Panc1 (cell line): Measurements from ENCODE around the gene MZB1. TPM values are rescaled to one million over a fixed set of nuclear protein-coding genes. Genes with fewer than 3 reads are reported as not detected.

Experiments
- ATAC-seq: fragments of 200-7000 bp; cut with Tn5 transposase; 2 replicates; pipeline ENCODE4 v1.9.1; 2020; ENCODE audit warnings: mild to moderate bottlenecking, moderate library complexity
- BruUV-seq: library from RNA; stranded (reverse); fragments of 400-500 nt; replicated peaks from 2 replicates; lab custom pipeline; 2021; lab: Mats Ljungman, UMichigan
- CTCF ChIA-PET: fragments of 300-600 bp; sonication (Branson Sonifier 250); formaldehyde crosslinking; loops from one replicate; lab custom pipeline; 2022; ENCODE audit warnings: antibody characterized with exemption; lab: Charles Lee
- POLR2A ChIA-PET: fragments of 300-600 bp; sonication (Branson Sonifier 250); formaldehyde crosslinking; loops from one replicate; lab custom pipeline; 2022; ENCODE audit warnings: antibody characterized with exemption; lab: Charles Lee
- DNase-seq: peaks from one replicate; pipeline ENCODE4 v3.0.0-alpha.2; 2010; ENCODE audit warnings: low read depth, low spot score
- H3K27ac ChIP-seq: 2 replicates; pipeline ENCODE4 v1.5.1; 2011; ENCODE audit warnings: mild to moderate bottlenecking, low read length, inconsistent platforms
- H3K27me3 ChIP-seq: fragments of 200-500 bp; sonication (Bioruptor generic); 2 replicates; pipeline ENCODE4 v1.6.0; 2014; ENCODE audit warnings: low read length, inconsistent platforms; ENCODE audit not compliant: control insufficient read depth, insufficient read depth
- H3K36me3 ChIP-seq: fragments of 200-500 bp; sonication (Bioruptor generic); 2 replicates; pipeline ENCODE4 v1.5.1; 2014; ENCODE audit warnings: inconsistent platforms, mild to moderate bottlenecking, low read length, moderate library complexity; ENCODE audit not compliant: control insufficient read depth, insufficient read depth
- H3K4me1 ChIP-seq: 2 replicates; pipeline ENCODE4 v1.5.1; 2011; ENCODE audit warnings: inconsistent platforms, mild to moderate bottlenecking, low read length, moderate library complexity; ENCODE audit not compliant: control insufficient read depth, insufficient read depth
- H3K4me3 ChIP-seq, 2 experiments: 2 replicates each; pipeline ENCODE4 v1.5.1; 2011 to 2012; ENCODE audit warnings: low read depth in 2 of 2, low read length in 2 of 2, mild to moderate bottlenecking in 2 of 2, inconsistent platforms in 1 of 2, moderate library complexity in 1 of 2
- H3K9me3 ChIP-seq: fragments of 200-500 bp; sonication (Bioruptor generic); 2 replicates; pipeline ENCODE4 v1.5.1; 2014; ENCODE audit warnings: low read depth, mild to moderate bottlenecking, inconsistent platforms, low read length, moderate library complexity; ENCODE audit not compliant: control insufficient read depth, insufficient read depth
- CTCF ChIP-seq: fragments of 450-650 bp; IDR thresholded peaks from 2 replicates; pipeline ENCODE4 v1.5.1; 2017; ENCODE audit warnings: mild to moderate bottlenecking
- POLR2AphosphoS5 ChIP-seq: IDR thresholded peaks from 2 replicates; pipeline ENCODE4 v1.6.1; 2012; ENCODE audit warnings: mild to moderate bottlenecking, low read depth, low read length, moderate library complexity
- REST ChIP-seq, 2 experiments: IDR thresholded peaks; 2 replicates each; pipeline ENCODE4 v1.6.1; 2011 to 2012; ENCODE audit warnings: low read depth in 2 of 2, control low read depth in 1 of 2, low read length in 1 of 2, mild to moderate bottlenecking in 1 of 2, moderate library complexity in 1 of 2; ENCODE audit not compliant: insufficient read depth in 1 of 2
- SIN3A ChIP-seq: IDR thresholded peaks from 2 replicates; pipeline ENCODE4 v1.6.1; 2012; ENCODE audit warnings: low read depth, mild to moderate bottlenecking, low read length, moderate library complexity, borderline replicate concordance; ENCODE audit not compliant: insufficient read depth
- TCF7L2 ChIP-seq: IDR thresholded peaks from 2 replicates; pipeline ENCODE4 v1.6.1; 2011; ENCODE audit warnings: mild to moderate bottlenecking, low read depth, low read length, inconsistent platforms
- in situ Hi-C: cut with HindIII; loops from 2 replicates; pipeline ENCODE4 v1.10.0; 2016; ENCODE audit warnings: low sequenced_read_pairs, low pct_unique_long_range_greater_than_20kb
- intact Hi-C: fragments of 100-400 bp; cut with micrococcal nuclease; formaldehyde crosslinking; loops from one replicate; pipeline ENCODE4 v1.10.0; 2022; ENCODE audit not compliant: unreplicated experiment
- total RNA-seq: library from RNA; stranded (reverse); gene quantifications from one replicate; pipeline ENCODE4 v1.2.1, GENCODE V29; 2021; ENCODE audit not compliant: unreplicated experiment

MZB1 gene
- total RNA-seq, 1 experiment from 2014 or later, result 0.49 TPM

- H3K9me3 ChIP-seq, result no peaks in the 10 kb centered on the region
- H3K27me3 ChIP-seq, result no peaks in the 10 kb centered on the region
- POLR2A ChIA-PET, result no interaction called here
- no peak overlapping the region for H3K27ac ChIP-seq
- TF ChIP-seq POLR2AphosphoS5 (no peak), TCF7L2 (no peak), REST (IDR thresholded peaks at IDR 0.05; ENCODE audit: insufficient read depth in 1 of 2, low read depth in 2 of 2, low read length in 1 of 2) (no peak), CTCF (no peak), SIN3A (no peak)
- DNase-seq (no peak), ATAC-seq (no peak)
- no TSS peak for BruUV-seq
- H3K4me1 ChIP-seq, result no peaks in the 10 kb centered on the region
- in situ Hi-C loops (loop anchor here (25.0 kb wide), 1 partner anchor 97 kb away; no protein-coding TSS in a partner anchor), intact Hi-C loops (no loop called here)
- no peak overlapping the region for H3K4me3 ChIP-seq
- H3K36me3 ChIP-seq, result no peaks in the 10 kb centered on the region
- CTCF ChIA-PET, result interaction anchor here (0.6 to 1.2 kb wide), 2 partner anchors 9 to 99 kb away, joined by 4 to 11 read pairs; no protein-coding TSS in a partner anchor
Observed at GRCh38 chr5:139415221-139415861, 25.6 kb upstream of the MZB1 start.

- H3K4me3 ChIP-seq, result no peak overlapping the region
- POLR2A ChIA-PET, result no interaction called here
- no peak for DNase-seq
- no peak overlapping the region for H3K27ac ChIP-seq
- TF ChIP-seq SIN3A (no peak), POLR2AphosphoS5 (no peak), CTCF (no peak), TCF7L2 (no peak), REST (IDR thresholded peaks at IDR 0.05; ENCODE audit: insufficient read depth in 1 of 2, low read depth in 2 of 2, low read length in 1 of 2) (no peak)
- in situ Hi-C loops, result loop anchor here (25.0 kb wide), 1 partner anchor 98 kb away; no protein-coding TSS in a partner anchor
- CTCF ChIA-PET, result interaction anchor here (0.6 kb wide), 1 partner anchor 10 kb away, joined by 11 read pairs; no protein-coding TSS in a partner anchor
- intact Hi-C loops, result no loop called here
- H3K27me3 ChIP-seq, result no peaks in the 10 kb centered on the region
- H3K4me1 ChIP-seq, result no peaks in the 10 kb centered on the region
- no TSS peak for BruUV-seq
- H3K36me3 ChIP-seq, result no peaks in the 10 kb centered on the region
- no peaks in the 10 kb centered on the region for H3K9me3 ChIP-seq
- no peak for ATAC-seq
Observed at GRCh38 chr5:139414581-139415130, 24.9 kb upstream of the MZB1 start.
